Lung (tissue), 12 donors: Measurements from ENCODE around the gene KLK10. TPM values are rescaled to one million over a fixed set of nuclear protein-coding genes. Genes with fewer than 3 reads are reported as not detected.

Experiments used
- ATAC-seq: fragments of 200-7000 bp; cut with Tn5 transposase; one replicate; pipeline ENCODE4 v1.9.1; 2020; ENCODE audit warnings: moderate number of reproducible peaks; ENCODE audit not compliant: insufficient read depth, low FRiP score
- DNase-seq, 3 donors: peaks; one replicate each; pipeline ENCODE4 v3.0.0-alpha.2; 2013 to 2017
- H3K27ac ChIP-seq, 2 donors: one replicate each; pipeline ENCODE4 v1.5.1; 2013; ENCODE audit warnings: mild to moderate bottlenecking in 2 of 2, moderate library complexity in 2 of 2, control low read depth in 1 of 2, inconsistent platforms in 1 of 2, low read depth in 1 of 2, low read length in 1 of 2
- H3K27me3 ChIP-seq, 3 donors: one replicate each; pipeline ENCODE4 v1.5.1; 2013; ENCODE audit warnings: low read length in 2 of 3; ENCODE audit not compliant: control insufficient read depth in 3 of 3, insufficient read depth in 3 of 3
- H3K36me3 ChIP-seq, 4 donors: one replicate each; pipeline ENCODE4 v1.5.1; 2013; ENCODE audit warnings: low read length in 4 of 4, mild to moderate bottlenecking in 1 of 4, moderate library complexity in 1 of 4; ENCODE audit not compliant: control insufficient read depth in 4 of 4, insufficient read depth in 4 of 4
- H3K4me1 ChIP-seq, 5 donors: one replicate each; pipeline ENCODE4 v1.5.1; 2013; ENCODE audit warnings: low read length in 5 of 5, mild to moderate bottlenecking in 2 of 5, moderate library complexity in 1 of 5; ENCODE audit not compliant: control insufficient read depth in 5 of 5, insufficient read depth in 5 of 5
- H3K4me3 ChIP-seq: one replicate; pipeline ENCODE4 v1.5.1; 2013; ENCODE audit warnings: mild to moderate bottlenecking, control low read depth, moderate library complexity
- H3K9ac ChIP-seq, 2 donors: one replicate each; pipeline ENCODE4 v1.5.1; 2013; ENCODE audit warnings: low read length in 2 of 2, control low read depth in 1 of 2; ENCODE audit not compliant: insufficient read depth in 1 of 2
- H3K9me3 ChIP-seq, 4 donors: one replicate each; pipeline ENCODE4 v1.5.1; 2013; ENCODE audit warnings: low read length in 3 of 4, mild to moderate bottlenecking in 1 of 4, moderate library complexity in 1 of 4; ENCODE audit not compliant: control insufficient read depth in 4 of 4, insufficient read depth in 3 of 4
- CTCF ChIP-seq: IDR thresholded peaks from 2 replicates; pipeline ENCODE4 v1.5.1; 2012; ENCODE audit warnings: mild to moderate bottlenecking; ENCODE audit errors: control extremely low read depth, extremely low read depth
- WGBS, 2 donors: extraction: QIAGEN DNeasy Blood & Tissue Kit; methylation state at CpG; one replicate each; pipeline ENCODE4 v1.1.7; 2013; 5-methylcytosine and 5-hydroxymethylcytosine counted together
- polyA plus RNA-seq, 2 donors: library from polyadenylated mRNA; stranded (reverse); fragments of 200-250 nt; gene quantifications; one replicate each; pipeline ENCODE4 v1.2.1, GENCODE V29; 2013
- total RNA-seq, 2 donors: library from RNA; depleted of rRNA in 1 of 2; stranded (reverse); fragments of >200 nt in 1 of 2; gene quantifications; one replicate each; pipeline ENCODE4 v1.2.1, GENCODE V29; 2014 to 2021
- donor health status: control.
- donor health status: control.
- donor health status: Bipolar disorder and iron deficiency.
- donor health status: healthy.
- donor health status: DM: yes; HTN: yes; CAD: no.

Gene KLK10
- total and polyA plus RNA-seq, 4 donors = 9.8 to 34.2 (median 19.9) TPM

DNA sequence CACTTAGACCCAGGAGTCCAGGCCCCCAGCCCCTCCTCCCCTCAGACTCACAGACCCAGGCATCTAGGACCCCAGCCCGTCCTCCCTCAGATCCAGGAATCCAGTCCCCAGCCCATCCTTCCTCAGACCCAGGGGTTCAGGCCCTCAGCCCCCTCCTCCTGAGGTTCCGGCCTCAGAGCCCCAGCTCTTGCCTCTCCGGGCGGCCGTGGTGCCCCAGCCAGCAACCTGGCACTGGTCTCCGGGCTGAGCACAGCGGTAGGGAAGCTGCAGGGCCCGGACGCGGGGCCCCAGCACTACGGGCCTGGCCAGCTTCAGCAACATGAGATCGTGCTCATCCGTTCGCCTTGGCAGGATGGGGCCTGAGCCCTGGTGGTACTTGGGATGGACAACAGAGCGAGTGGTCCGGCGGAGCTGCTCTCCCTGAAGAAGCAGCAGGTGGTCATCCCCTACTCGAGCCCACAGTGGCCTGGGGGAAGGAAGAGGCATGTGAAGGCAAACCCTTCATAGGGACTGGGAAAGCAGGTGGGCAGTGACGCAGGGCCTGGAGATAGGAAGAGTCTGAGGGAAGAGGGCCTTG, 3.7 kb downstream of the KLK10 start:
- Histone ChIP-seq H3K27ac (no peak overlapping the region), H3K4me3 (no peak overlapping the region), H3K9me3 (peaks cover 0 to 3% (median 0%) of the 10 kb centered on the region in 4 donors), H3K27me3 (peaks cover 2 to 53% (median 32%) of the 10 kb centered on the region in 3 donors), H3K9ac (no peak overlapping the region), H3K36me3 (no peaks in the 10 kb centered on the region), H3K4me1 (peaks cover 0 to 10% (median 0%) of the 10 kb centered on the region in 5 donors)
- no peak for DNase-seq
- ATAC-seq = no peak
- WGBS, 2 donors = 87% methylated on average over 18 to 19 of the region's 19 CpGs
- no peak for TF ChIP-seq CTCF

DNA sequence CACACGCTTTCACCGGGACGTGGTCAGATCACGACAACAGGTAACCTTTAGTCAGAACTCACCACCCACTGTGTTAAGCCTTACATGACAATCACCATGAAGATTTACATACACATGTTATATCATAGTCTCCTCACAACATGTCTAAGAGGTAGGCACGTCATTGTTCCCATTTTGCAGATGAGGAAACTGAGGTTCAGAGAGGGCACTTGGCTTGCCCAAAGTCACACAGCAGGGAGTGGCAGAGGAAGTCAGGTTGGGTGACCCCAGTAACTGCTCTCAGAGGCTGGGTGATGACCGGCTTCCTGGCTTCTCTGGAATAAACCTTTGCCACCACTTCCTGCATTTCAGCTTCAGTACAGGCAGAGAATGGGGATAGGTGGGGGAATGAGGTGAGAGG, 5.3 kb downstream of the KLK10 start:
- 84 to 88% methylated on average over 6 of the region's 6 CpGs for WGBS, 2 donors
- ATAC-seq (no peak), DNase-seq (no peak)
- Histone ChIP-seq H3K27ac (no peak overlapping the region), H3K9ac (no peak overlapping the region), H3K36me3 (no peaks in the 10 kb centered on the region), H3K9me3 (peaks cover 0 to 3% (median 0%) of the 10 kb centered on the region in 4 donors), H3K4me3 (no peak overlapping the region), H3K27me3 (peaks cover 2 to 41% (median 26%) of the 10 kb centered on the region in 3 donors), H3K4me1 (peaks cover 0 to 8% (median 0%) of the 10 kb centered on the region in 5 donors)
- no peak for TF ChIP-seq CTCF

DNA sequence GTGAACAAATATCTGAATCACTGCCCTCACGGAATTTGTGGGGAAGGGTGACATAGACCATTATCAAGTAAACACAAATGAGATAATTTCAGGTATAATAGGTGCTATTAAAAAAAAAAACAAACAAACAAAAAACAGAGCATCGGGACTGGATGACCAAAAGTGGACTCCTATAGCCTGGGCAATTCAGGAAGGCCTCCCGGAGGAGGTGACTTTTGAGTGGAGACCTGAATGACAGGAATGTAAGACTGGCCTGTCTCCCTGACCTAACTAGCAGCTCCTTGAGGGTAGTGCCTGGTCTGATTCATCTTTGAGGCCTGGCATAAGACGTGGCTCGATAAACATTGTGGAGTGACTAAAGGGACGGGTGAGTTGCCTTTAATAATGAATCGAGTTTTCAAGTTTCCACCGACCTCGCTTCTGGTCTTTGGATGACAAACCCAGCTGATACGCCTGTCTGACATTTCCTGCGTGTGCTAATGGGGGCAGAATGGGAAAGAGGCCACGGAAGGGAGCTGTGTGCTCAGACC, 6.8 kb downstream of the KLK10 start:
- DNase-seq (no peak), ATAC-seq (no peak)
- WGBS, 2 donors = 65 to 75% methylated on average over 12 of the region's 12 CpGs
- H3K9me3 ChIP-seq = peaks cover 0 to 6% (median 0%) of the 10 kb centered on the region in 4 donors
- no peak overlapping the region for H3K4me3 ChIP-seq
- H3K27me3 ChIP-seq = peaks cover 5 to 32% (median 21%) of the 10 kb centered on the region in 3 donors
- no peak for TF ChIP-seq CTCF
- no peak overlapping the region for H3K9ac ChIP-seq
- no peaks in the 10 kb centered on the region for H3K36me3 ChIP-seq
- H3K27ac ChIP-seq = no peak overlapping the region
- peaks cover 0 to 8% (median 0%) of the 10 kb centered on the region in 5 donors for H3K4me1 ChIP-seq
